Neural cell (in vitro differentiated cells): ENCODE measurements around the gene RRAGD. TPM values are rescaled to one million over a fixed set of nuclear protein-coding genes. Genes with fewer than 3 reads are reported as not detected.

Experiments
- H2AFZ ChIP-seq: fragments of 200-600, 300-800 bp; sonication (generic), shearing (Covaris generic); 2 replicates; pipeline ENCODE4 v1.6.0; 2014; ENCODE audit warnings: low read depth, mild to moderate bottlenecking, antibody characterized with exemption, low read length, moderate library complexity
- H3F3A ChIP-seq: fragments of 200-600 bp; shearing (Covaris generic); 2 replicates; pipeline ENCODE4 v1.6.1; 2016; ENCODE audit warnings: mild to moderate bottlenecking, moderate library complexity, mixed read lengths, antibody characterized with exemption, low read length; ENCODE audit not compliant: insufficient read depth, poor library complexity, severe bottlenecking
- H3K27ac ChIP-seq: fragments of 200-600, 300-800 bp; sonication (generic), shearing (Covaris generic); 2 replicates; pipeline ENCODE4 v1.5.1; 2014; ENCODE audit warnings: mild to moderate bottlenecking, low read length, moderate library complexity
- H3K27me3 ChIP-seq: fragments of 300-800, 200-600 bp; sonication (generic), shearing (Covaris generic); 2 replicates; pipeline ENCODE4 v1.6.0; 2014; ENCODE audit warnings: mild to moderate bottlenecking, low read depth, low read length, moderate library complexity; ENCODE audit not compliant: insufficient read depth
- H3K36me3 ChIP-seq: fragments of 300-800, 200-600 bp; sonication (generic), shearing (Covaris generic); 2 replicates; pipeline ENCODE4 v1.5.1; 2014; ENCODE audit warnings: mild to moderate bottlenecking, antibody characterized with exemption, low read length, moderate library complexity; ENCODE audit not compliant: insufficient read depth
- H3K4me2 ChIP-seq: fragments of 300-800, 200-600 bp; sonication (generic), shearing (Covaris generic); 2 replicates; pipeline ENCODE4 v1.6.0; 2014; ENCODE audit warnings: mild to moderate bottlenecking, low read length
- H3K4me3 ChIP-seq: fragments of 300-800, 200-600 bp; sonication (generic), shearing (Covaris generic); 2 replicates; pipeline ENCODE4 v1.5.1; 2014; ENCODE audit warnings: mild to moderate bottlenecking, low read length, moderate library complexity
- H3K79me2 ChIP-seq: fragments of 200-600 bp; shearing (Covaris generic); replicated peaks from 2 replicates; pipeline ENCODE4 v1.6.0; 2014; ENCODE audit warnings: mild to moderate bottlenecking, low read length, moderate library complexity; ENCODE audit not compliant: insufficient read depth
- H3K9ac ChIP-seq: fragments of 300-800, 200-600 bp; sonication (generic), shearing (Covaris generic); 2 replicates; pipeline ENCODE4 v1.6.1; 2016; ENCODE audit warnings: mild to moderate bottlenecking, low read length, mixed read lengths
- H3K9me2 ChIP-seq: fragments of 200-600 bp; shearing (Covaris generic); 2 replicates; pipeline ENCODE4 v1.6.1; 2016; ENCODE audit warnings: mild to moderate bottlenecking, low read length, mixed read lengths; ENCODE audit not compliant: insufficient read depth
- H3K9me3 ChIP-seq: fragments of 200-600, 300-800 bp; sonication (generic), shearing (Covaris generic); 2 replicates; pipeline ENCODE4 v1.6.1; 2016; ENCODE audit warnings: mild to moderate bottlenecking, mixed run types, low read length, moderate library complexity, mixed read lengths
- H4K20me1 ChIP-seq: fragments of 200-600 bp; shearing (Covaris generic); 2 replicates; pipeline ENCODE4 v1.6.1; 2016; ENCODE audit warnings: mild to moderate bottlenecking, mixed run types; ENCODE audit not compliant: insufficient read depth
- EP300 ChIP-seq: fragments of 450-650 bp; conservative IDR thresholded peaks from 2 replicates; pipeline ENCODE4 v1.6.1; 2014; ENCODE audit warnings: antibody characterized with exemption, mild to moderate bottlenecking, moderate library complexity; ENCODE audit not compliant: poor library complexity, severe bottlenecking
- EZH2 ChIP-seq: fragments of 200-600, 300-800 bp; shearing (Covaris generic), sonication (generic); IDR thresholded peaks from 2 replicates; pipeline ENCODE4 v1.6.1; 2014; ENCODE audit warnings: antibody characterized with exemption, low read length, borderline replicate concordance, mild to moderate bottlenecking; ENCODE audit not compliant: insufficient read depth, poor library complexity, severe bottlenecking
- MXI1 ChIP-seq: fragments of 450-650 bp; conservative IDR thresholded peaks from 2 replicates; pipeline ENCODE4 v1.6.1; 2014; ENCODE audit warnings: antibody characterized with exemption, mild to moderate bottlenecking; ENCODE audit not compliant: poor library complexity, severe bottlenecking
- POLR2AphosphoS5 ChIP-seq: IDR thresholded peaks from 2 replicates; pipeline ENCODE4 v1.6.1; 2012
- RAD21 ChIP-seq: fragments of 450-650 bp; conservative IDR thresholded peaks from 2 replicates; pipeline ENCODE4 v1.6.1; 2014; ENCODE audit warnings: antibody characterized with exemption, mild to moderate bottlenecking, moderate library complexity
- SMC3 ChIP-seq: fragments of 450-650 bp; conservative IDR thresholded peaks from 2 replicates; pipeline ENCODE4 v1.6.1; 2014; ENCODE audit warnings: antibody characterized with exemption, mild to moderate bottlenecking, moderate library complexity; ENCODE audit not compliant: poor library complexity
- TAF1 ChIP-seq: IDR thresholded peaks from 2 replicates; pipeline ENCODE4 v1.6.1; 2012; ENCODE audit warnings: low read depth
- polyA plus RNA-seq: library from polyadenylated mRNA; depleted of rRNA; stranded (reverse); fragments of >200 nt; gene quantifications from 2 replicates; pipeline ENCODE4 v1.2.3, GENCODE V29; 2014
- TF ChIP-seq, protein P1 (sequence below): IDR thresholded peaks from 2 replicates; pipeline ENCODE4 v1.6.1; 2012; ENCODE audit warnings: borderline replicate concordance
- TF ChIP-seq, protein P2 (sequence below): fragments of 450-650 bp; IDR thresholded peaks from 2 replicates; pipeline ENCODE4 v1.5.1; 2014; ENCODE audit warnings: antibody characterized with exemption, mild to moderate bottlenecking, moderate library complexity; ENCODE audit not compliant: poor library complexity, severe bottlenecking

Gene RRAGD
- polyA plus RNA-seq, 1 donor from 2014 or later = 34.1 TPM

DNA sequence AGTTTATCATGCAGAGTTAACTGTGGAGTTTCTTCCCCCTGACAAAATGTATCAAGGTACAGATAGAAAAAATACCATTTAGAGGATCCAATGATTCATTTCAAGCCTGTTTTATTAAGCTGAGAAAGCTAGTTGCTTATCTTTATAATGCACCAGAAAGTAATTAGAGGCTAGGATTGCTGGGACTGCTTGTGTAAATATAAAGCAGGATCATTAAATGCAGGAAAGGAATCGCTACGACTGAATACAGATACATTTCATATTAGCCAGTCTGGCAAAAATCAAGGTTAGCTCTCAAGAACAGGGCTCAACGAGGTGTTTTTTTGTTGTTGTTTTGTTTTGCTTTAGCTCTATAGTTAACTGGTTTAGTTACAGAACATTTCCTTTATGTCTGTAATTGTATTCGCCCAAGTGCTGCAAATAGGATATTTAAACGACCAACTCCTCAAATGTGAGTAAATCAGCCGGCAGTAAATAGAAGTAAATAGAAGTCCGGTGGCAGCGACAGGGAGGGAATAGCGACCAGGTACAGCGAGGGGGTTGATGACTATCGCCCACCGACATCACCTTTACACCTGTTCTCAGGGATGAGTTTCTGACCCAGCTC lies 60.3 kb downstream of the RRAGD start:
- Histone ChIP-seq H3F3A (no peaks in the 10 kb centered on the region), H3K9ac (peak overlapping the region; percentile 93), H4K20me1 (no peaks in the 10 kb centered on the region), H3K27ac (peak overlapping the region; percentile 85), H3K9me2 (no peaks in the 10 kb centered on the region), H3K4me2 (peak overlapping the region; percentile 87), H3K79me2 (peaks cover 61% of the 10 kb centered on the region), H2AFZ (peak overlapping the region; percentile 71), H3K27me3 (no peaks in the 10 kb centered on the region), H3K9me3 (no peaks in the 10 kb centered on the region), H3K36me3 (no peaks in the 10 kb centered on the region), H3K4me3 (peak overlapping the region; percentile 91)
- TF ChIP-seq SMC3 (no peak), POLR2AphosphoS5 (no peak), MXI1 (no peak), EZH2 (no peak), TAF1 (no peak), RAD21 (no peak), EP300 (no peak)
- TF ChIP-seq, protein P1, sequence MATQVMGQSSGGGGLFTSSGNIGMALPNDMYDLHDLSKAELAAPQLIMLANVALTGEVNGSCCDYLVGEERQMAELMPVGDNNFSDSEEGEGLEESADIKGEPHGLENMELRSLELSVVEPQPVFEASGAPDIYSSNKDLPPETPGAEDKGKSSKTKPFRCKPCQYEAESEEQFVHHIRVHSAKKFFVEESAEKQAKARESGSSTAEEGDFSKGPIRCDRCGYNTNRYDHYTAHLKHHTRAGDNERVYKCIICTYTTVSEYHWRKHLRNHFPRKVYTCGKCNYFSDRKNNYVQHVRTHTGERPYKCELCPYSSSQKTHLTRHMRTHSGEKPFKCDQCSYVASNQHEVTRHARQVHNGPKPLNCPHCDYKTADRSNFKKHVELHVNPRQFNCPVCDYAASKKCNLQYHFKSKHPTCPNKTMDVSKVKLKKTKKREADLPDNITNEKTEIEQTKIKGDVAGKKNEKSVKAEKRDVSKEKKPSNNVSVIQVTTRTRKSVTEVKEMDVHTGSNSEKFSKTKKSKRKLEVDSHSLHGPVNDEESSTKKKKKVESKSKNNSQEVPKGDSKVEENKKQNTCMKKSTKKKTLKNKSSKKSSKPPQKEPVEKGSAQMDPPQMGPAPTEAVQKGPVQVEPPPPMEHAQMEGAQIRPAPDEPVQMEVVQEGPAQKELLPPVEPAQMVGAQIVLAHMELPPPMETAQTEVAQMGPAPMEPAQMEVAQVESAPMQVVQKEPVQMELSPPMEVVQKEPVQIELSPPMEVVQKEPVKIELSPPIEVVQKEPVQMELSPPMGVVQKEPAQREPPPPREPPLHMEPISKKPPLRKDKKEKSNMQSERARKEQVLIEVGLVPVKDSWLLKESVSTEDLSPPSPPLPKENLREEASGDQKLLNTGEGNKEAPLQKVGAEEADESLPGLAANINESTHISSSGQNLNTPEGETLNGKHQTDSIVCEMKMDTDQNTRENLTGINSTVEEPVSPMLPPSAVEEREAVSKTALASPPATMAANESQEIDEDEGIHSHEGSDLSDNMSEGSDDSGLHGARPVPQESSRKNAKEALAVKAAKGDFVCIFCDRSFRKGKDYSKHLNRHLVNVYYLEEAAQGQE = no peak
- TF ChIP-seq, protein P2, sequence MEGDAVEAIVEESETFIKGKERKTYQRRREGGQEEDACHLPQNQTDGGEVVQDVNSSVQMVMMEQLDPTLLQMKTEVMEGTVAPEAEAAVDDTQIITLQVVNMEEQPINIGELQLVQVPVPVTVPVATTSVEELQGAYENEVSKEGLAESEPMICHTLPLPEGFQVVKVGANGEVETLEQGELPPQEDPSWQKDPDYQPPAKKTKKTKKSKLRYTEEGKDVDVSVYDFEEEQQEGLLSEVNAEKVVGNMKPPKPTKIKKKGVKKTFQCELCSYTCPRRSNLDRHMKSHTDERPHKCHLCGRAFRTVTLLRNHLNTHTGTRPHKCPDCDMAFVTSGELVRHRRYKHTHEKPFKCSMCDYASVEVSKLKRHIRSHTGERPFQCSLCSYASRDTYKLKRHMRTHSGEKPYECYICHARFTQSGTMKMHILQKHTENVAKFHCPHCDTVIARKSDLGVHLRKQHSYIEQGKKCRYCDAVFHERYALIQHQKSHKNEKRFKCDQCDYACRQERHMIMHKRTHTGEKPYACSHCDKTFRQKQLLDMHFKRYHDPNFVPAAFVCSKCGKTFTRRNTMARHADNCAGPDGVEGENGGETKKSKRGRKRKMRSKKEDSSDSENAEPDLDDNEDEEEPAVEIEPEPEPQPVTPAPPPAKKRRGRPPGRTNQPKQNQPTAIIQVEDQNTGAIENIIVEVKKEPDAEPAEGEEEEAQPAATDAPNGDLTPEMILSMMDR = no peak

DNA sequence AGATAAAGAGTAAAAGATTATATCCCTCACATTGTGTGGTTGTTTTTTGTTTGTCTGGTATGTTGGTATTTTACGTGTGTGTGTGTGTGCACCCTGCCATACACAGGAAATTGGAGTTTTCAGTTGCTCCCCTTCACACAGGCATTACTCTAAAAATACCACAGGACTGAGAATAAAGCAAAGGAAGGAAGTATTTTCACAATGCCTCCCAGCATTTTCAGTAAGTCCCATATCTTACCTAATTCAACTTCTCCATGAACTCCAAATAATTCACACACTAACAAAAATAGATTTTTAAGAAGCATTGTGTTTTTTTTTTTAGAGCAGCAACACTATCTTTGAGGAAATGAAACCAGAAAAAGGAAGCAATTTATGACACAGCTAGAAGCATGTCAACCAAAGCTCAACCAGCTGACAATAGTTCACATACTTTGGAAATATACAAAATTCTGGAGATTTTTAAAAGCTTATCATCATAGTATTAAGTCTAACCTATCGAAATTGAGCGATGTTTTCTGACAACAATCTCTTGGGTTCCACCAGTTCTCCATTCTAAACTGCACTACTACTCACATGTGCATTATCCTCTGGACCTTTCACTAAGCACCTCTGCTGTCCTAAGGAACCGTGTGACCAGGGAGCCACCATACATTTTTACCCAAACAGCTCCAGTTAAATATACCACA lies 61.6 kb downstream of the RRAGD start:
- Histone ChIP-seq H3K79me2 (peaks cover 70% of the 10 kb centered on the region), H2AFZ (no peak overlapping the region)
- TF ChIP-seq, protein P1 = no peak
- no peak for TF ChIP-seq MXI1
- no peak for TF ChIP-seq TAF1
- no peak for TF ChIP-seq EP300
- TF ChIP-seq, protein P2 = no peak

More for the DNA sequence above, 61.6 kb downstream of the RRAGD start:
- Histone ChIP-seq H3K4me3 (peak overlapping the region; percentile 91), H3K27ac (no peak overlapping the region), H3F3A (no peaks in the 10 kb centered on the region), H3K36me3 (no peaks in the 10 kb centered on the region), H3K4me2 (peak overlapping the region; percentile 49), H4K20me1 (no peaks in the 10 kb centered on the region), H3K9me2 (no peaks in the 10 kb centered on the region), H3K9me3 (no peaks in the 10 kb centered on the region), H3K27me3 (no peaks in the 10 kb centered on the region), H3K9ac (peak overlapping the region; percentile 4)
